Smooth muscle cell (in vitro differentiated cells): ENCODE data around the gene CBARP. TPM values are rescaled to one million over a fixed set of nuclear protein-coding genes. Genes with fewer than 3 reads are reported as not detected.

Experiments used
- DNase-seq: peaks from one replicate; lab custom pipeline; 2025; ENCODE audit not compliant: unreplicated experiment; lab: John Stamatoyannopoulos, UW
- H2AFZ ChIP-seq: fragments of 200-600 bp; sonication (generic); 2 replicates; pipeline ENCODE4 v1.6.0; 2016; ENCODE audit warnings: antibody characterized with exemption, low read depth, mild to moderate bottlenecking
- H3F3A ChIP-seq: fragments of 200-600 bp; sonication (generic); 2 replicates; pipeline ENCODE4 v1.6.0; 2017; ENCODE audit warnings: antibody characterized with exemption, low read depth
- H3K27ac ChIP-seq: fragments of 200-600 bp; sonication (generic); 2 replicates; pipeline ENCODE4 v1.5.1; 2016; ENCODE audit warnings: low read depth, mild to moderate bottlenecking
- H3K27me3 ChIP-seq: fragments of 200-600 bp; sonication (generic); 2 replicates; pipeline ENCODE4 v1.6.1; 2016; ENCODE audit warnings: low read depth, mild to moderate bottlenecking
- H3K36me3 ChIP-seq: fragments of 200-600 bp; sonication (generic); 2 replicates; pipeline ENCODE4 v1.5.1; 2016; ENCODE audit warnings: low read depth
- H3K4me1 ChIP-seq: fragments of 200-600 bp; sonication (generic); 2 replicates; pipeline ENCODE4 v1.5.1; 2016; ENCODE audit warnings: low read depth
- H3K4me2 ChIP-seq: fragments of 200-600 bp; sonication (generic); 2 replicates; pipeline ENCODE4 v1.6.0; 2016; ENCODE audit warnings: mild to moderate bottlenecking
- H3K4me3 ChIP-seq: fragments of 200-600 bp; sonication (generic); 2 replicates; pipeline ENCODE4 v1.5.1; 2016; ENCODE audit warnings: mild to moderate bottlenecking
- H3K79me2 ChIP-seq: fragments of 200-600 bp; sonication (generic); 2 replicates; pipeline ENCODE4 v1.6.0; 2016; ENCODE audit warnings: low read depth, mild to moderate bottlenecking
- H3K9ac ChIP-seq: fragments of 200-600 bp; sonication (generic); 2 replicates; pipeline ENCODE4 v1.6.0; 2016; ENCODE audit warnings: low read depth
- H3K9me3 ChIP-seq: fragments of 200-600 bp; sonication (generic); replicated peaks from 2 replicates; pipeline ENCODE4 v1.5.1; 2016; ENCODE audit warnings: low read depth
- H4K20me1 ChIP-seq: fragments of 200-600 bp; sonication (generic); 2 replicates; pipeline ENCODE4 v1.6.0; 2016; ENCODE audit warnings: low read depth
- CTCF ChIP-seq: fragments of 200-600 bp; sonication (generic); IDR thresholded peaks from 2 replicates; pipeline ENCODE4 v1.5.1; 2017; ENCODE audit warnings: borderline replicate concordance, mild to moderate bottlenecking, antibody characterized with exemption; ENCODE audit not compliant: insufficient read depth, poor library complexity, severe bottlenecking
- WGBS: methylation state at CpG from one replicate; pipeline ENCODE4 v1.1.7; 2016; ENCODE audit warnings: low lambda C conversion rate; 5-methylcytosine and 5-hydroxymethylcytosine counted together
- polyA plus RNA-seq: library from polyadenylated mRNA; unstranded; fragments of >200 nt; fragmentation: Nextera tagmentation; extraction: Ambion mirVana; gene quantifications from 2 replicates; pipeline ENCODE4 v1.2.1, GENCODE V29; 2016
- total RNA-seq: library from RNA; depleted of rRNA; stranded (reverse); fragments of >200 nt; gene quantifications from 2 replicates; pipeline ENCODE4 v1.2.3, GENCODE V29; 2014

Gene CBARP
- total and polyA plus RNA-seq, 2 experiments from 2014 or later: 2.7 to 10.5 TPM

GRCh38 chr19:1254081-1254527 lies 16.3 kb upstream of the CBARP start:
- Histone ChIP-seq H3F3A (peaks cover 62% of the 10 kb centered on the region), H3K36me3 (no peaks in the 10 kb centered on the region), H3K9ac (peak overlapping the region; percentile 86), H3K79me2 (peaks cover 78% of the 10 kb centered on the region), H3K4me2 (peak overlapping the region; percentile 99), H2AFZ (no peak overlapping the region), H3K4me3 (peak overlapping the region; percentile 99), H3K27me3 (no peaks in the 10 kb centered on the region), H3K27ac (peak overlapping the region; percentile 97), H4K20me1 (peaks cover 91% of the 10 kb centered on the region), H3K4me1 (peaks cover 13% of the 10 kb centered on the region), H3K9me3 (no peaks in the 10 kb centered on the region)
- TF ChIP-seq CTCF: no peak
- 96% methylated on average over 19 of the region's 37 CpGs for WGBS
- DNase-seq: no peak

GRCh38 chr19:1253514-1254080 lies 15.8 kb upstream of the CBARP start:
- Histone ChIP-seq H3F3A (peaks cover 58% of the 10 kb centered on the region), H2AFZ (no peak overlapping the region), H3K4me1 (peaks cover 13% of the 10 kb centered on the region), H3K4me2 (peak overlapping the region; percentile 99), H3K9me3 (no peaks in the 10 kb centered on the region), H3K27me3 (no peaks in the 10 kb centered on the region), H3K9ac (peak overlapping the region; percentile 86), H4K20me1 (peaks cover 86% of the 10 kb centered on the region), H3K79me2 (peaks cover 78% of the 10 kb centered on the region), H3K4me3 (peak overlapping the region; percentile 99), H3K36me3 (no peaks in the 10 kb centered on the region), H3K27ac (peak overlapping the region; percentile 97)
- 30% methylated on average over 11 of the region's 23 CpGs for WGBS
- no peak for TF ChIP-seq CTCF
- DNase-seq: no peak

GRCh38 chr19:1252821-1253513 lies 15.2 kb upstream of the CBARP start:
- Histone ChIP-seq H3K4me1 (peaks cover 10% of the 10 kb centered on the region), H3K27me3 (no peaks in the 10 kb centered on the region), H3K79me2 (peaks cover 77% of the 10 kb centered on the region), H3K9me3 (no peaks in the 10 kb centered on the region), H4K20me1 (peaks cover 80% of the 10 kb centered on the region), H3K4me3 (peak overlapping the region; percentile 99), H2AFZ (no peak overlapping the region), H3K36me3 (no peaks in the 10 kb centered on the region), H3F3A (peaks cover 53% of the 10 kb centered on the region), H3K4me2 (peak overlapping the region; percentile 99), H3K27ac (peak overlapping the region; percentile 97), H3K9ac (peak overlapping the region; percentile 86)
- no peak for TF ChIP-seq CTCF
- WGBS: 11% methylated on average over 17 of the region's 26 CpGs
- DNase-seq: peak; percentile 99
